PC-9 (cell line): Measurements from ENCODE around the gene LMO4. TPM values are rescaled to one million over a fixed set of nuclear protein-coding genes. Genes with fewer than 3 reads are reported as not detected.

ENCODE experiments used
- BruUV-seq: library from RNA; stranded (reverse); fragments of 400-500 nt; replicated peaks from 2 replicates; lab custom pipeline; 2021; lab: Mats Ljungman, UMichigan
- CTCF ChIA-PET: fragments of 300-600 bp; sonication (Branson Sonifier 250); formaldehyde crosslinking; loops from one replicate; lab custom pipeline; 2022; ENCODE audit warnings: antibody characterized with exemption; lab: Charles Lee
- POLR2A ChIA-PET: fragments of 300-600 bp; sonication (Branson Sonifier 250); formaldehyde crosslinking; loops from one replicate; lab custom pipeline; 2022; ENCODE audit warnings: antibody characterized with exemption; ENCODE audit not compliant: unreplicated experiment; lab: Charles Lee
- DNase-seq, 2 experiments: peaks; one replicate each; pipeline versions ENCODE4 v3.0.0 to v3.0.0-alpha.2; 2015 to 2022; ENCODE audit warnings: mixed read lengths in 1 of 2
- H2AFZ ChIP-seq: fragments of 200-600 bp; sonication (generic); 2 replicates; pipeline ENCODE4 v1.8.1; 2017; ENCODE audit warnings: antibody characterized with exemption
- H3F3A ChIP-seq: fragments of 200-600 bp; sonication (generic); 2 replicates; pipeline ENCODE4 v1.8.1; 2017; ENCODE audit warnings: antibody characterized with exemption, mild to moderate bottlenecking, low read depth; ENCODE audit not compliant: insufficient read depth
- H3K27ac ChIP-seq: fragments of 200-600 bp; sonication (generic); 2 replicates; pipeline ENCODE4 v1.6.1; 2016; ENCODE audit warnings: mixed run types
- H3K27me3 ChIP-seq: fragments of 200-600 bp; sonication (generic); 2 replicates; pipeline ENCODE4 v1.6.1; 2016; ENCODE audit warnings: low read depth, mixed run types; ENCODE audit not compliant: insufficient read depth
- H3K36me3 ChIP-seq: fragments of 200-600 bp; sonication (generic); 2 replicates; pipeline ENCODE4 v1.6.1; 2016; ENCODE audit warnings: low read depth, mixed run types
- H3K4me1 ChIP-seq: fragments of 200-600 bp; sonication (generic); replicated peaks from 2 replicates; pipeline ENCODE4 v1.6.1; 2016; ENCODE audit warnings: mixed run types; ENCODE audit not compliant: insufficient read depth
- H3K4me2 ChIP-seq: fragments of 200-600 bp; sonication (generic); 2 replicates; pipeline ENCODE4 v1.6.1; 2017; ENCODE audit warnings: mixed run types
- H3K4me3 ChIP-seq: fragments of 200-600 bp; sonication (generic); 2 replicates; pipeline ENCODE4 v1.6.1; 2016; ENCODE audit warnings: mixed run types
- H3K79me2 ChIP-seq: fragments of 200-600 bp; sonication (generic); 2 replicates; pipeline ENCODE4 v1.6.1; 2017; ENCODE audit warnings: low read depth, mixed run types
- H3K9me2 ChIP-seq: fragments of 200-600 bp; sonication (generic); 2 replicates; pipeline ENCODE4 v1.8.1; 2017; ENCODE audit warnings: mild to moderate bottlenecking; ENCODE audit not compliant: insufficient read depth
- H3K9me3 ChIP-seq: fragments of 200-600 bp; sonication (generic); 2 replicates; pipeline ENCODE4 v1.8.1; 2016; ENCODE audit warnings: low read depth; ENCODE audit not compliant: insufficient read depth
- H4K20me1 ChIP-seq: fragments of 200-600 bp; sonication (generic); 2 replicates; pipeline ENCODE4 v1.8.1; 2017; ENCODE audit not compliant: insufficient read depth
- CTCF ChIP-seq: fragments of 200-600 bp; sonication (generic); conservative IDR thresholded peaks from 2 replicates; pipeline ENCODE4 v1.6.1; 2017; ENCODE audit warnings: mixed run types, antibody characterized with exemption, mild to moderate bottlenecking, moderate library complexity
- EZH2 ChIP-seq: fragments of 200-600 bp; sonication (generic); IDR thresholded peaks from 2 replicates; pipeline ENCODE4 v1.8.0; 2017; ENCODE audit warnings: antibody characterized with exemption, low read depth
- intact Hi-C: fragments of 100-400 bp; cut with micrococcal nuclease; formaldehyde crosslinking; loops from one replicate; pipeline ENCODE4 v1.10.0; 2022; ENCODE audit not compliant: unreplicated experiment
- total RNA-seq: library from RNA; stranded (reverse); gene quantifications from 2 replicates; pipeline ENCODE4 v1.2.3, GENCODE V29; 2021

The LMO4 gene
- total RNA-seq, 1 experiment from 2014 or later, result 47.7 TPM

GRCh38 chr1:87367549-87367948 lies 38.9 kb downstream of the LMO4 start:
- Histone ChIP-seq H3K27ac (no peak overlapping the region), H3K4me3 (no peak overlapping the region), H2AFZ (no peak overlapping the region), H3K36me3 (no peaks in the 10 kb centered on the region), H3F3A (no peaks in the 10 kb centered on the region), H3K9me3 (no peaks in the 10 kb centered on the region), H3K4me2 (no peak overlapping the region), H3K9me2 (no peaks in the 10 kb centered on the region), H3K4me1 (no peaks in the 10 kb centered on the region), H4K20me1 (no peaks in the 10 kb centered on the region), H3K79me2 (no peaks in the 10 kb centered on the region), H3K27me3 (no peaks in the 10 kb centered on the region)
- CTCF ChIA-PET, result no interaction called here
- no peak for DNase-seq
- intact Hi-C loops, result no loop called here
- BruUV-seq, result no TSS peak
- TF ChIP-seq CTCF (no peak), EZH2 (no peak)
- POLR2A ChIA-PET, result no interaction called here

- Histone ChIP-seq H3K9me3 (no peaks in the 10 kb centered on the region), H3K27ac (no peak overlapping the region), H3F3A (no peaks in the 10 kb centered on the region), H3K4me3 (no peak overlapping the region), H3K4me2 (no peak overlapping the region), H4K20me1 (no peaks in the 10 kb centered on the region), H3K79me2 (no peaks in the 10 kb centered on the region), H3K36me3 (no peaks in the 10 kb centered on the region), H2AFZ (no peak overlapping the region), H3K9me2 (no peaks in the 10 kb centered on the region), H3K4me1 (no peaks in the 10 kb centered on the region), H3K27me3 (no peaks in the 10 kb centered on the region)
- intact Hi-C loops, result no loop called here
- POLR2A ChIA-PET, result no interaction called here
- BruUV-seq, result no TSS peak
- CTCF ChIA-PET, result no interaction called here
- TF ChIP-seq CTCF (no peak), EZH2 (no peak)
- DNase-seq, result no peak
These were observed 40.2 kb downstream of the LMO4 start for GRCh38 chr1:87368907-87369306.

- Histone ChIP-seq H2AFZ (no peak overlapping the region), H3K27me3 (no peaks in the 10 kb centered on the region), H4K20me1 (no peaks in the 10 kb centered on the region), H3K4me2 (no peak overlapping the region), H3K4me1 (no peaks in the 10 kb centered on the region), H3K79me2 (no peaks in the 10 kb centered on the region), H3K27ac (no peak overlapping the region), H3K9me2 (no peaks in the 10 kb centered on the region), H3F3A (no peaks in the 10 kb centered on the region), H3K36me3 (no peaks in the 10 kb centered on the region), H3K9me3 (no peaks in the 10 kb centered on the region), H3K4me3 (no peak overlapping the region)
- ChIA-PET POLR2A (interaction anchor here (0.5 kb wide), 1 partner anchor 786 kb away, joined by 3 read pairs; no protein-coding TSS in a partner anchor), CTCF (no interaction called here)
- intact Hi-C loops, result no loop called here
- no peak for DNase-seq
- no TSS peak for BruUV-seq
- no peak for TF ChIP-seq CTCF
- no peak for TF ChIP-seq EZH2
These were observed 41.2 kb downstream of the LMO4 start for GRCh38 chr1:87369736-87370478.
